Stomach (tissue), 9 donors: ENCODE results near the gene GOLGA7B. TPM values are rescaled to one million over a fixed set of nuclear protein-coding genes. Genes with fewer than 3 reads are reported as not detected.

ENCODE experiments used
- DNase-seq, 2 donors: peaks; one replicate each; pipeline versions ENCODE4 v3.0.0 to v3.0.0-alpha.2; 2013 to 2019
- H3K27ac ChIP-seq, 5 donors: fragments of 200-600 bp in 4 of 5; sonication (generic) in 4 of 5; one replicate each; pipeline ENCODE4 v1.5.1; 2013 to 2019; ENCODE audit warnings: mild to moderate bottlenecking in 1 of 5, moderate library complexity in 1 of 5
- H3K27me3 ChIP-seq, 3 donors: fragments of 200-600 bp; sonication (generic); one replicate each; pipeline ENCODE4 v1.5.1; 2017 to 2019; ENCODE audit warnings: mixed run types in 1 of 3
- H3K36me3 ChIP-seq, 4 donors: fragments of 200-600 bp; sonication (generic); 1 replicate in 3 of 4; 2 replicates in 1 of 4; pipeline ENCODE4 v1.5.1; 2016 to 2019
- H3K4me1 ChIP-seq, 4 donors: fragments of 200-600 bp; sonication (generic); one replicate each; pipeline ENCODE4 v1.5.1; 2016 to 2019
- H3K4me3 ChIP-seq, 4 donors: fragments of 200-600 bp; sonication (generic) in 3 of 4; one replicate each; pipeline ENCODE4 v1.5.1; 2016 to 2019; ENCODE audit warnings: mild to moderate bottlenecking in 1 of 4
- H3K9me3 ChIP-seq, 4 donors: fragments of 200-600 bp; sonication (generic); one replicate each; pipeline ENCODE4 v1.5.1; 2016 to 2019
- CTCF ChIP-seq, 7 experiments: fragments of 450-650 bp in 4 of 7; fragments of 200-600 bp in 3 of 7; sonication (generic) in 3 of 7; IDR thresholded peaks; one replicate each; pipeline ENCODE4 v1.5.1; 2016 to 2019; ENCODE audit warnings: antibody characterized with exemption in 7 of 7, control low read depth in 2 of 7, mild to moderate bottlenecking in 1 of 7
- EP300 ChIP-seq: sonication (generic); formaldehyde crosslinking; IDR thresholded peaks from one replicate; pipeline ENCODE4 v1.6.1; 2017; ENCODE audit warnings: antibody characterized with exemption
- POLR2A ChIP-seq, 4 donors: fragments of 450-650 bp; IDR thresholded peaks; one replicate each; pipeline ENCODE4 v1.6.1; 2016; ENCODE audit warnings: antibody characterized with exemption in 4 of 4, control low read depth in 2 of 4, mild to moderate bottlenecking in 1 of 4, moderate library complexity in 1 of 4
- POLR2AphosphoS5 ChIP-seq, 3 donors: sonication (generic); formaldehyde crosslinking; IDR thresholded peaks; one replicate each; pipeline ENCODE4 v1.6.1; 2016; ENCODE audit warnings: antibody characterized with exemption in 3 of 3
- WGBS, 5 donors: extraction: QIAGEN DNeasy Blood & Tissue Kit in 3 of 5; methylation state at CpG; one replicate each; pipeline versions ENCODE4 v1.1.5 to v1.1.7; 2013 to 2018; 5-methylcytosine and 5-hydroxymethylcytosine counted together
- intact Hi-C: fragments of 100-400 bp; cut with DNase I; formaldehyde crosslinking; loops from one replicate; pipeline ENCODE4 v1.15.1; 2023; ENCODE audit warnings: low total_unique reads
- polyA plus RNA-seq, 3 donors: library from polyadenylated mRNA; stranded (reverse); fragments of 200-250 nt; gene quantifications; one replicate each; pipeline ENCODE4 v1.2.3, GENCODE V29; 2013
- total RNA-seq, 5 donors: library from RNA; depleted of rRNA; stranded (reverse); fragments of >200 nt; gene quantifications; one replicate each; pipeline versions ENCODE4 v1.1.0 to v1.2.3, GENCODE V29; 2014 to 2016
- donor health status: healthy with polysubstance abuse.
- donor health status: Bipolar disorder and iron deficiency.
- donor health status: healthy.

GOLGA7B gene
- total and polyA plus RNA-seq, 8 donors: 0.31 to 2.8 (median 0.83) TPM

GRCh38 chr10:97861097-97861750, 11.6 kb downstream of the GOLGA7B start:
- Histone ChIP-seq H3K27ac (no peak overlapping the region), H3K4me1 (no peaks in the 10 kb centered on the region), H3K36me3 (no peaks in the 10 kb centered on the region), H3K27me3 (peaks cover 0 to 73% (median 0%) of the 10 kb centered on the region in 3 donors), H3K4me3 (no peak overlapping the region), H3K9me3 (no peaks in the 10 kb centered on the region)
- peak in 1 of 2 donors; percentile 26 for DNase-seq
- no peak for TF ChIP-seq POLR2AphosphoS5 (IDR thresholded peaks at IDR 0.05)
- TF ChIP-seq EP300: no peak
- no peak for TF ChIP-seq CTCF (IDR thresholded peaks at IDR 0.05)
- TF ChIP-seq POLR2A (IDR thresholded peaks at IDR 0.05): no peak
- 68 to 74% (median 73%) methylated on average over 3 of the region's 3 CpGs for WGBS, 5 donors
- intact Hi-C loops: no loop called here

- intact Hi-C loops: no loop called here
- no peaks in the 10 kb centered on the region for H3K4me1 ChIP-seq
- TF ChIP-seq POLR2A (IDR thresholded peaks at IDR 0.05) (no peak), CTCF (IDR thresholded peaks at IDR 0.05) (no peak), POLR2AphosphoS5 (IDR thresholded peaks at IDR 0.05) (no peak), EP300 (no peak)
- H3K4me3 ChIP-seq: no peak overlapping the region
- WGBS, 5 donors: 9 to 25% (median 13%) methylated on average over 1 of the region's 1 CpG
- H3K36me3 ChIP-seq: no peaks in the 10 kb centered on the region
- DNase-seq: no peak
- no peaks in the 10 kb centered on the region for H3K9me3 ChIP-seq
- H3K27ac ChIP-seq: no peak overlapping the region
- H3K27me3 ChIP-seq: peaks cover 0 to 77% (median 0%) of the 10 kb centered on the region in 3 donors
These were observed 12.3 kb downstream of the GOLGA7B start for GRCh38 chr10:97861924-97862323.

- no peak for TF ChIP-seq EP300
- Histone ChIP-seq H3K9me3 (no peaks in the 10 kb centered on the region), H3K36me3 (no peaks in the 10 kb centered on the region), H3K27ac (no peak overlapping the region), H3K27me3 (peaks cover 0 to 71% (median 0%) of the 10 kb centered on the region in 3 donors), H3K4me1 (peaks cover 2 to 5% (median 2%) of the 10 kb centered on the region in 4 donors), H3K4me3 (no peak overlapping the region)
- WGBS, 5 donors: 84 to 88% (median 87%) methylated on average over 11 of the region's 11 CpGs
- intact Hi-C loops: no loop called here
- no peak for DNase-seq
These were observed 14.2 kb downstream of the GOLGA7B start for GRCh38 chr10:97863808-97864207.

- H3K4me1 ChIP-seq: peaks cover 9 to 15% (median 13%) of the 10 kb centered on the region in 4 donors
- H3K4me3 ChIP-seq: no peak overlapping the region
- intact Hi-C loops: no loop called here
- H3K27ac ChIP-seq: no peak overlapping the region
- no peak for DNase-seq
- H3K9me3 ChIP-seq: no peaks in the 10 kb centered on the region
- H3K36me3 ChIP-seq: no peaks in the 10 kb centered on the region
- WGBS, 5 donors: 58 to 74% (median 63%) methylated on average over 5 to 18 of the region's 18 CpGs
- peaks cover 0 to 73% (median 0%) of the 10 kb centered on the region in 3 donors for H3K27me3 ChIP-seq
- no peak for TF ChIP-seq POLR2AphosphoS5 (IDR thresholded peaks at IDR 0.05)
- no peak for TF ChIP-seq EP300
- no peak for TF ChIP-seq POLR2A (IDR thresholded peaks at IDR 0.05)
- TF ChIP-seq CTCF (IDR thresholded peaks at IDR 0.05): no peak
These were observed 15.8 kb downstream of the GOLGA7B start for GRCh38 chr10:97865488-97865887.
